ENCODE results near the gene SLX4IP.

DNA sequence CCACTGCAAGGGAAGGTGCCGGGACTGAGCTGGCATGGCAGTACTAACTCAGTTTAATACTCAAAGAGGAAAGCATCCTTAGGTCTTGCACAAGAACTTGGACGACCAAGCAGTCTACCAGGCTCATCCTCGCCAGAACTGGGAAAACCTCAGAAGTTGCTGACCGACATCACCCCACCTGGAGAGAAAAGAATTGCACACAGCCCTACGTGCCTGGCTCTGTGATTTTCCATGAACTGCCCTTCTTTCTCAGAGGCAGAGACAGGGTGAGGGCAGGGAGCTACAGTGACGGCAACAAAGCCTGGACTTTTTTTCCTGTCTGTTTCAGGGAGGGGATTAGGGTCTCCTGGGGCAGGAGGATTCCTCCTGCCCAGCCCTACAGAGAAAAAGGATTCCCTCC, 230.7 kb downstream of the SLX4IP start:
- TF ChIP-seq, protein P1, sequence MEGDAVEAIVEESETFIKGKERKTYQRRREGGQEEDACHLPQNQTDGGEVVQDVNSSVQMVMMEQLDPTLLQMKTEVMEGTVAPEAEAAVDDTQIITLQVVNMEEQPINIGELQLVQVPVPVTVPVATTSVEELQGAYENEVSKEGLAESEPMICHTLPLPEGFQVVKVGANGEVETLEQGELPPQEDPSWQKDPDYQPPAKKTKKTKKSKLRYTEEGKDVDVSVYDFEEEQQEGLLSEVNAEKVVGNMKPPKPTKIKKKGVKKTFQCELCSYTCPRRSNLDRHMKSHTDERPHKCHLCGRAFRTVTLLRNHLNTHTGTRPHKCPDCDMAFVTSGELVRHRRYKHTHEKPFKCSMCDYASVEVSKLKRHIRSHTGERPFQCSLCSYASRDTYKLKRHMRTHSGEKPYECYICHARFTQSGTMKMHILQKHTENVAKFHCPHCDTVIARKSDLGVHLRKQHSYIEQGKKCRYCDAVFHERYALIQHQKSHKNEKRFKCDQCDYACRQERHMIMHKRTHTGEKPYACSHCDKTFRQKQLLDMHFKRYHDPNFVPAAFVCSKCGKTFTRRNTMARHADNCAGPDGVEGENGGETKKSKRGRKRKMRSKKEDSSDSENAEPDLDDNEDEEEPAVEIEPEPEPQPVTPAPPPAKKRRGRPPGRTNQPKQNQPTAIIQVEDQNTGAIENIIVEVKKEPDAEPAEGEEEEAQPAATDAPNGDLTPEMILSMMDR (IDR thresholded peaks at IDR 0.05): no peak
- TF ChIP-seq POLR2A (IDR thresholded peaks at IDR 0.05): no peak

Data from adrenal gland (tissue), 5 donors.